ENCODE results near the gene CNOT9.

The CNOT9 gene

GRCh38 chr2:218566296-218566695, 2.3 kb upstream of the CNOT9 start:
- TF ChIP-seq CTCF (IDR thresholded peaks at IDR 0.05; ENCODE audit: low read depth, low read length), result no peak

GRCh38 chr2:218567797-218568189, 846 bp upstream of the CNOT9 start:
- no peak for DNase-seq (ENCODE audit: extremely low read depth, low read depth)
- no peak for TF ChIP-seq CTCF (IDR thresholded peaks at IDR 0.05; ENCODE audit: low read depth, low read length)

More at GRCh38 chr2:218566296-218566695, 2.3 kb upstream of the CNOT9 start:
- no peak for DNase-seq (ENCODE audit: extremely low read depth, low read depth)

GRCh38 chr2:218569038-218569431, 396 bp downstream of the CNOT9 start:
- DNase-seq (ENCODE audit: extremely low read depth, low read depth), result no peak
- no peak for TF ChIP-seq CTCF (IDR thresholded peaks at IDR 0.05; ENCODE audit: low read depth, low read length)

- TF ChIP-seq CTCF (IDR thresholded peaks at IDR 0.05; ENCODE audit: low read depth, low read length), result no peak
- no peak for DNase-seq (ENCODE audit: extremely low read depth, low read depth)
Observed at GRCh38 chr2:218569661-218570500, 1.2 kb downstream of the CNOT9 start.

- DNase-seq (ENCODE audit: extremely low read depth, low read depth), result no peak
- TF ChIP-seq CTCF (IDR thresholded peaks at IDR 0.05; ENCODE audit: low read depth, low read length), result no peak
Observed at GRCh38 chr2:218570850-218571249, 2.2 kb downstream of the CNOT9 start.

DNA sequence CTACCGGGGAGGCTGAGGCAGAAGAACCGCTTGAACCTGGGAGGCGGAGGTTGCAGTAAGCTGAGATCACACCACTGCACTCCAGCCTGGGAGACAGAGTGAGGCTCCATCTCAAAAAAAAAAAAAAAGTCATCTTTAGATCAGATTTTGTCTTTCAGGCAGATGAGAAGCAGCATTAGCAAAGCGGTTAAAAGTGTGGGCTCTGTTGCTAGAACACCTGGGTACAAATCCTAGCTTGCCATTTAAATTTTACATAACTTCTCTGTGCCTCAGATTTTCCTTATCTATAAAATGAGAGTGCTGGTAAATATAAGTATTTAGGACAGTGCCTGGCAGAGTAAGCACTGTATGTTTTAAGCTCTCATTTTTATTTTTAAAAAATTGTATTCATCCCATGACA, 8.2 kb downstream of the CNOT9 start:
- no peak for TF ChIP-seq CTCF (IDR thresholded peaks at IDR 0.05; ENCODE audit: low read depth, low read length)
- DNase-seq (ENCODE audit: extremely low read depth, low read depth), result no peak

- TF ChIP-seq CTCF (IDR thresholded peaks at IDR 0.05; ENCODE audit: low read depth, low read length), result no peak
- no peak for DNase-seq (ENCODE audit: extremely low read depth, low read depth)
Observed at GRCh38 chr2:218577482-218578220, 9.0 kb downstream of the CNOT9 start.

Data from AG09319 (cell line).